Cardiac fibroblast (primary cell): Measurements from ENCODE around the gene UNC79.

Experiments used
- DNase-seq, 2 donors: peaks; one replicate each; pipeline versions ENCODE4 v3.0.0 to v3.0.0-alpha.2; 2010; ENCODE audit warnings: low read depth in 2 of 2
- H3K4me3 ChIP-seq, 2 donors: replicated peaks in 1 of 2; 1 replicate in 1 of 2; 2 replicates in 1 of 2; pipeline ENCODE4 v1.5.1; 2011; ENCODE audit warnings: low read depth in 2 of 2, low read length in 2 of 2, mild to moderate bottlenecking in 2 of 2, moderate library complexity in 1 of 2
- TF ChIP-seq, protein P1 (sequence below): IDR thresholded peaks from one replicate; pipeline ENCODE4 v1.5.1; 2011; ENCODE audit warnings: low read depth, mild to moderate bottlenecking, low read length, inconsistent platforms

The UNC79 gene

DNA sequence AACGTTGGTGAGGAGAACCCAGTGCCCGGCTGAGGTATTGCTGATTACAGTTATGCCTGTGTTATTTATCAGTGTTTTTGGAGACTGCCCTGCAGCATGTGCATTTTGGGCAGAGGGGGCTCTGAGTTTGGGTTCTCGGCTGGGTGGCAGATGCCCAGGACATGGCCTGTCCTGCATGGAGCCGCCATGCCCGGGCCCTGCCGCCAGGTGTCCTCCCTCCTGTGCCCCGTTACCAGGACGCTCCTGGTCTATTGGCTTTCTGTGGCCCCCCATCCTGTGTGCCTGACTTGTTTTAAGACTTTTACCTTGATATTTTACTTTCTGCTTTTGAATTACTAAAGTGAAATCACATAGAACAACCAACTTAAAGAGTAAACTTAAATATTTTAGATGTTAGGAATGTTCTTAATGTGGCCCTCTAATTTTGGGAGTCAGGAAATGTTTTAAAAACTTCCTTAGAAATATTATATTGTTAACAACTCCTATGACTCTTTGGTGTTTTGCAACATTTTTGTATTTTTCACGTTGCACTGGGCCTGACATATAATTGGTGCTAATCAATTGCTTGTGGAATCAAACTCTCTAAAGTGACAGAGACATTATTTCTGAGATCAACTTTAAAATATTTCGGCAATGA, 305.8 kb downstream of the UNC79 start:
- no peak for DNase-seq
- TF ChIP-seq, protein P1, sequence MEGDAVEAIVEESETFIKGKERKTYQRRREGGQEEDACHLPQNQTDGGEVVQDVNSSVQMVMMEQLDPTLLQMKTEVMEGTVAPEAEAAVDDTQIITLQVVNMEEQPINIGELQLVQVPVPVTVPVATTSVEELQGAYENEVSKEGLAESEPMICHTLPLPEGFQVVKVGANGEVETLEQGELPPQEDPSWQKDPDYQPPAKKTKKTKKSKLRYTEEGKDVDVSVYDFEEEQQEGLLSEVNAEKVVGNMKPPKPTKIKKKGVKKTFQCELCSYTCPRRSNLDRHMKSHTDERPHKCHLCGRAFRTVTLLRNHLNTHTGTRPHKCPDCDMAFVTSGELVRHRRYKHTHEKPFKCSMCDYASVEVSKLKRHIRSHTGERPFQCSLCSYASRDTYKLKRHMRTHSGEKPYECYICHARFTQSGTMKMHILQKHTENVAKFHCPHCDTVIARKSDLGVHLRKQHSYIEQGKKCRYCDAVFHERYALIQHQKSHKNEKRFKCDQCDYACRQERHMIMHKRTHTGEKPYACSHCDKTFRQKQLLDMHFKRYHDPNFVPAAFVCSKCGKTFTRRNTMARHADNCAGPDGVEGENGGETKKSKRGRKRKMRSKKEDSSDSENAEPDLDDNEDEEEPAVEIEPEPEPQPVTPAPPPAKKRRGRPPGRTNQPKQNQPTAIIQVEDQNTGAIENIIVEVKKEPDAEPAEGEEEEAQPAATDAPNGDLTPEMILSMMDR, result no peak
- H3K4me3 ChIP-seq, result no peak overlapping the region

DNA sequence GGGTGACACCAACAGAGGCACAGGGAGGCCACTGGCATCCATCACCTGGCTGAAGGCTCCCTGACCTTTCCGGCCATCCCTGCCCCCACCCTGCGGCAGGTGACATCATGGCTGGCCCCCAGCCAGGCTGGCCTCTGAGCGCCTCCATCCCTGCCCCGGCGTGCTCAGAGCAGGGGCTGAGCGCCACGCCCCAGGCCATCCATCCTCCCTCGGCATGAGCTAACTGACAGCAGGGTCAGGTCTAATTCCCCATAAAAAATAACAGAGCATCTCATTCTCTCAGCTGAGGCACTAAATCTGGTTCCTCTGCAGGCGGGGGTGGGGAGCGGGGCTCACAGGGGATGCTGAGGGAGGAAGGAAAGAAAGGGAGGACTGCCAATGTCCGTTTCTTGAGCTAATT, 306.9 kb downstream of the UNC79 start:
- no peak overlapping the region for H3K4me3 ChIP-seq
- no peak for DNase-seq
- TF ChIP-seq, protein P1, result no peak

DNA sequence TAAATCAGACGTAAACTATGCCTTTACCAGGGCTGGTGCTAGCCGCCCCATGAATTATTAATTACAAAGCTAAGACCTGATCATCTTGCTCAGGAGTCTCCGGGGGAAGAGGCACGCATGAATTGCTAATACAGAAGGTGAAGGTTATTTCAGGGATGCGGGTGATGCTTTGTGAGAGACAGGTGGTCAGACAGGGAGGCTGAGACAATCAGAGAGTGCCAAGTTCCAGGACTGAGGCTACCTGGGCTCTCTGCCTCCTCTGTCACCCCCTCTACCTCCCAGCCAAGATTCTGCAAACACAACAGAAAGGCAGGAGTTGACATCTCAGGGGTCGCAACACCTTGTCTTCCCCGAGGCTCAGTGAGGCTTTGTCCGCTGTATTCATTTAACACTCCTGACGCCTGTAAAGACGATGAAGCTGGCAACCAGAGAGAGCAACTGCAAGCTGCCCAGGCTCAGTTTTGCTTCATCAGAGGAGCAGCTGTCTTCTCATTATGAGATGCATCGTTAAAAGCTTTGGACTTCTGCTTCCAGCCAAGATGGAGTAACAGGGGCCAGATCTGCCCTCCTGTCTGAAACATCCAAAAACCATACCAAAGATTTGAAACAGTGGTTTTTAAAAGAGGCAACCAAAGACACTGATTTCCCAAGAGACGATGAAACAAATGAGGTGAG, 311.0 kb downstream of the UNC79 start:
- TF ChIP-seq, protein P1, result no peak
- no peak for DNase-seq
- no peak overlapping the region for H3K4me3 ChIP-seq

DNA sequence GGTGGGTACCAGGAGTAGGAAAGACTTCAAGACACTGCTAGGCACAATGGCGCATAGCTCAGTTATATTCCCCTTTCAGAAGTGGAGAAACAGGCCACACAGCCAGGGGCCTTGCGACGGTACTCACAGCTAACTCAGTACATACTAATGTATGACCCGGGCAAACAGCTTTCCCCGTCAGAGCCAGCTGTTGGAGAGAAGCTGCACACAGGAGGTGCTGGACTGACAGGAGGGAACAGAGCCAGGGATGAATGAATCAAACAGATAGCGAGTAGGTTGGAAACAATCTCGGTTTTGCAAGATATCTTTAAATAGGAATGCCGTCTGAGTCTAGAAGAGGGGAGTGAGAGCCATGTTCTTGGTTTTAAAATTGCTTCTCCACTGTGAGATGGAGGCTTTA, 312.0 kb downstream of the UNC79 start:
- no peak overlapping the region for H3K4me3 ChIP-seq
- TF ChIP-seq, protein P1, result no peak
- no peak for DNase-seq

DNA sequence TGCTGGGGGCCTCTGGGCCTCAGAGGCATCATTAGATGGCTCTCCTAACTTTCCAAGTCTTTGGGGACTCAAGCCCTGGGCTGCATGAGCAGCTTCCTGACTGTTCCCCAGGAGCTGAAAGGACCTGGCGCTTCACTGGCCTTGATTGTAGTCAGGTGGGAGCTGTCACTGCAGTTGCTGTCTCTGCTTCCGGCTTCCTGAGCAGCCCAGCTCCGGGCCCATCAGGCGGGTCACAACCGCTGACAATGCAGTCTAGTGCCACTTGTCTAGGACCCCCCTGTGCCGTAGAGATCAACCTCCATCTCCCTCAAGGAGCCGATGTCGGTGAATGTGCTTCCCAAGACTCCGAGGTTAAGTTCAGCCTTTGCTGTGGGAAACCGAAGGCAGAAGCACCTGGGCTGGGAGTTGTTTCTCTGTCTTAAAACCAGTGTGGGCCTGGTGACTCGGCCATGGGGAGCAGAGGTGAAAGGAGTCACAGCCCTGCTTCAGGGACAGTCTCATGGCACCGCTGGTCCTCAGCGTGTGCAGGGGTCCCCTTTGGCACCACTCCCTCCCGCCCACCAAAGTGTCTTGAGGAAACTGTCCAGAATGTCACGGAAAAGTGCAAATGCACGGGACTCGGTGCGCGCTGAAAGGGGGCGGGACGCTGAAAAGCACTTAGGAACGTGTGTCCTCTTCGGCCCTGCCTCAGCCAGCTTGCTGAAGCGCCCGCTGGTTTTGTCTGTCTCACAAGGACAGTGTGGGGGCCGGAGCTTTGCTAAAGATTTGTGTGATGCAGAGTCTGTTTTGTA, 312.7 kb downstream of the UNC79 start:
- no peak overlapping the region for H3K4me3 ChIP-seq
- DNase-seq, result no peak
- TF ChIP-seq, protein P1, result no peak

DNA sequence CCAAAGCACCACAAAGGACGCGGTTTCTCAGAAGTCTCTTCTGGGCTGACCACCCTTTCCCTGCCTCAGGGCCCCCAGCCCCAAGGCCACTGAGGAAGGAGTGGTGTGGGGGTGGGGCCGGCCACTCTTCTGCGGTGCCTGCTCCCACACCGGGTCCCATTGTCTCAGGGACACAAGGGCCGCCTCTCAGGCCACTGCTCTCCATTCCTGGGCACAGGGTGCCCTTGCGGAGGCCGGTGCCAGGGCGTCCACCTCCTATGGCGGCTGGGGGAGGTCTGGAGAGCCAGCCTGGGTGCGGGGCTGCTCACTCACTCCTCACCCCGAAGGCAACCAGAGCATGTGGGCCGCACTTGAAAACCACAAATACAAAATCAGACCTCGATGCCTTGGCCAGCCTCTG, 313.4 kb downstream of the UNC79 start:
- TF ChIP-seq, protein P1, result no peak
- no peak overlapping the region for H3K4me3 ChIP-seq
- no peak for DNase-seq
